Measurements from ENCODE around the gene MACROD2. TPM values are rescaled to one million over a fixed set of nuclear protein-coding genes. Genes with fewer than 3 reads are reported as not detected.

MACROD2 gene
- total RNA-seq, 1 experiment from 2014 or later = 1.6 TPM

GRCh38 chr20:15109494-15109893, 1114.2 kb downstream of the MACROD2 start:
- no peaks in the 10 kb centered on the region for H4K20me1 ChIP-seq (ENCODE audit: control insufficient read depth, insufficient read depth, insufficient read length)
- H2AK5ac ChIP-seq (ENCODE audit: insufficient read length, low read length) = no peak overlapping the region
- no peak overlapping the region for H3K27ac ChIP-seq (ENCODE audit: insufficient read length, low read depth, low read length)
- no peak overlapping the region for H3K27ac Mint-ChIP-seq
- H2BK15ac ChIP-seq (ENCODE audit: low read depth, low read length) = no peak overlapping the region
- no peaks in the 10 kb centered on the region for H3K27me3 Mint-ChIP-seq (ENCODE audit: low read depth)
- no peaks in the 10 kb centered on the region for H3K79me1 ChIP-seq (ENCODE audit: insufficient read depth, low read depth, low read length, poor library complexity, severe bottlenecking)
- no peaks in the 10 kb centered on the region for H3K79me2 ChIP-seq (ENCODE audit: insufficient read depth, low read length)
- no peak overlapping the region for H2AFZ ChIP-seq (ENCODE audit: low read length)
- no peak overlapping the region for H3K9ac ChIP-seq (ENCODE audit: extremely low read depth, insufficient read length, low read length)
- no peaks in the 10 kb centered on the region for H3K9me3 Mint-ChIP-seq
- DNase-seq = no peak
- no peak overlapping the region for H3K56ac ChIP-seq (ENCODE audit: insufficient read length, low read depth, low read length)
- H2BK120ac ChIP-seq (ENCODE audit: low read depth, low read length, poor library complexity, severe bottlenecking) = no peak overlapping the region
- WGBS (ENCODE audit: extremely low coverage, insufficient read length, low lambda C conversion rate) = no CpG with 5 or more reads among the region's 7 CpGs
- TF ChIP-seq CTCF (conservative IDR thresholded peaks at IDR 0.05) = no peak
- no peak overlapping the region for H3K4me2 ChIP-seq (ENCODE audit: insufficient read depth, insufficient read length, low read length)
- H4K8ac ChIP-seq (replicated peaks; ENCODE audit: insufficient read length, low read depth, low read length) = no peak overlapping the region
- H4K5ac ChIP-seq (ENCODE audit: insufficient read length, low read depth, low read length) = no peak overlapping the region
- no peak overlapping the region for H4K91ac ChIP-seq (ENCODE audit: insufficient read length, low read depth, low read length)
- H3K4me3 Mint-ChIP-seq = no peak overlapping the region
- H2BK12ac ChIP-seq (ENCODE audit: insufficient read length, low read depth, low read length) = no peak overlapping the region
- no peak overlapping the region for H3K14ac ChIP-seq (ENCODE audit: insufficient read depth, low read length)
- no peak overlapping the region for H3T11ph ChIP-seq (ENCODE audit: low read length)
- no peak overlapping the region for H2BK5ac ChIP-seq (ENCODE audit: insufficient read length, low read length)
- H3K4ac ChIP-seq (ENCODE audit: low read depth, low read length) = no peak overlapping the region
- H3K36me3 Mint-ChIP-seq (ENCODE audit: insufficient read depth in 1 of 3, low read depth in 3 of 3) = peaks cover 0 to 5% (median 0%) of the 10 kb centered on the region in 3 experiments; a peak in 1 of 7 replicates
- H3K18ac ChIP-seq (ENCODE audit: insufficient read length, low read depth, low read length) = no peak overlapping the region
- no peaks in the 10 kb centered on the region for H3K27me3 ChIP-seq (ENCODE audit: insufficient read depth, low read length)
- no peaks in the 10 kb centered on the region for H3K23me2 ChIP-seq (ENCODE audit: insufficient read length, low read depth, low read length, poor library complexity, severe bottlenecking)
- no peaks in the 10 kb centered on the region for H3K4me1 Mint-ChIP-seq
- no peaks in the 10 kb centered on the region for H3K9me3 ChIP-seq (ENCODE audit: control insufficient read depth, low read depth, low read length)
- no peak overlapping the region for H2BK20ac ChIP-seq (ENCODE audit: low read depth, low read length, poor library complexity, severe bottlenecking)
- H3K4me1 ChIP-seq (ENCODE audit: insufficient read depth, low read length) = no peaks in the 10 kb centered on the region
- no peak overlapping the region for H3K23ac ChIP-seq (ENCODE audit: insufficient read length, low read depth, low read length)

Measured in H9 (cell line).